IMR-90 (cell line): ENCODE measurements around the gene DHCR24. TPM values are rescaled to one million over a fixed set of nuclear protein-coding genes. Genes with fewer than 3 reads are reported as not detected.
A peak's percentile ranks its signal among the peaks of the same experiment; 100 is the strongest.

Experiments used
- ATAC-seq: fragments of 200-7000 bp; cut with Tn5 transposase; 2 replicates; pipeline ENCODE4 v1.9.1; 2020; ENCODE audit warnings: low read depth, mild to moderate bottlenecking, moderate library complexity
- BruUV-seq: library from RNA; stranded (reverse); fragments of 400-500 nt; replicated peaks from 2 replicates; lab custom pipeline; 2021; lab: Mats Ljungman, UMichigan
- CTCF ChIA-PET: fragments of 300-600 bp; formaldehyde crosslinking; extraction: SDS; loops from one replicate; lab custom pipeline; 2021; ENCODE audit warnings: antibody characterized with exemption; lab: Yijun Ruan, JAX
- POLR2A ChIA-PET: fragments of 300-600 bp; sonication (Branson Sonifier 250); formaldehyde crosslinking; loops from one replicate; lab custom pipeline; 2022; ENCODE audit warnings: antibody characterized with exemption; ENCODE audit not compliant: unreplicated experiment; lab: Charles Lee
- DNase-seq: peaks from one replicate; pipeline ENCODE4 v3.0.0; 2013
- H2AFZ ChIP-seq: replicated peaks from 2 replicates; pipeline ENCODE3; 2013; ENCODE audit warnings: low read length, mild to moderate bottlenecking; ENCODE audit not compliant: poor library complexity
- H2AK5ac ChIP-seq: 2 replicates; pipeline ENCODE4 v1.6.1; 2013; ENCODE audit warnings: low read depth, low read length, inconsistent platforms
- H2AK9ac ChIP-seq: replicated peaks from 2 replicates; pipeline ENCODE3; 2013; ENCODE audit warnings: mild to moderate bottlenecking, low read depth, low read length, moderate library complexity; ENCODE audit not compliant: poor library complexity
- H2BK120ac ChIP-seq: 2 replicates; pipeline ENCODE4 v1.6.1; 2013; ENCODE audit warnings: low read depth, low read length, inconsistent platforms
- H2BK15ac ChIP-seq: 3 replicates; pipeline ENCODE4 v1.6.1; 2013; ENCODE audit warnings: low read depth, low read length, inconsistent platforms
- H2BK20ac ChIP-seq: 2 replicates; pipeline ENCODE4 v1.6.1; 2013; ENCODE audit warnings: low read depth, mild to moderate bottlenecking, inconsistent platforms, low read length, moderate library complexity
- H2BK5ac ChIP-seq: 2 replicates; pipeline ENCODE4 v1.6.1; 2013; ENCODE audit warnings: mild to moderate bottlenecking, low read depth, low read length, inconsistent platforms; ENCODE audit not compliant: poor library complexity, severe bottlenecking
- H3K14ac ChIP-seq: replicated peaks from 2 replicates; pipeline ENCODE4 v1.6.1; 2013; ENCODE audit warnings: low read depth, low read length, inconsistent platforms
- H3K18ac ChIP-seq: 2 replicates; pipeline ENCODE4 v1.6.1; 2013; ENCODE audit warnings: low read depth, low read length, control low read depth
- H3K23ac ChIP-seq: 2 replicates; pipeline ENCODE4 v1.6.1; 2013; ENCODE audit warnings: low read depth, low read length, inconsistent platforms
- H3K27ac ChIP-seq: 2 replicates; pipeline ENCODE4 v1.5.1; 2013; ENCODE audit warnings: mild to moderate bottlenecking, control low read depth, low read length; ENCODE audit not compliant: insufficient read depth
- H3K27me3 ChIP-seq: 2 replicates; pipeline ENCODE4 v1.6.1; 2013; ENCODE audit warnings: low read length; ENCODE audit not compliant: control insufficient read depth, insufficient read depth
- H3K36me3 ChIP-seq: 2 replicates; pipeline ENCODE4 v1.6.1; 2013; ENCODE audit warnings: low read length, mixed read lengths; ENCODE audit not compliant: control insufficient read depth, insufficient read depth
- H3K4ac ChIP-seq: 2 replicates; pipeline ENCODE4 v1.6.1; 2013; ENCODE audit warnings: low read depth, low read length, inconsistent platforms
- H3K4me1 ChIP-seq: 2 replicates; pipeline ENCODE4 v1.6.1; 2013; ENCODE audit warnings: low read length, mixed read lengths; ENCODE audit not compliant: control insufficient read depth, insufficient read depth
- H3K4me2 ChIP-seq: 2 replicates; pipeline ENCODE4 v1.6.1; 2013; ENCODE audit warnings: low read depth, mild to moderate bottlenecking, control low read depth, low read length, moderate library complexity
- H3K4me3 ChIP-seq: 2 replicates; pipeline ENCODE4 v1.5.1; 2013; ENCODE audit warnings: low read depth, mild to moderate bottlenecking, control low read depth, low read length, moderate library complexity; ENCODE audit not compliant: insufficient read depth
- H3K56ac ChIP-seq: 2 replicates; pipeline ENCODE4 v1.6.1; 2013; ENCODE audit warnings: low read length, inconsistent platforms; ENCODE audit not compliant: insufficient read depth; ENCODE audit errors: extremely low read depth
- H3K79me1 ChIP-seq, 2 experiments: 2 replicates each; pipeline ENCODE4 v1.6.1; 2013; ENCODE audit warnings: low read length in 2 of 2, inconsistent platforms in 1 of 2, low read depth in 1 of 2
- H3K9ac ChIP-seq: 2 replicates; pipeline ENCODE4 v1.6.1; 2013; ENCODE audit warnings: low read depth, low read length, control low read depth
- H3K9me1 ChIP-seq: 2 replicates; pipeline ENCODE4 v1.6.1; 2013; ENCODE audit warnings: low read length, inconsistent platforms; ENCODE audit not compliant: insufficient read depth
- H3K9me3 ChIP-seq: 2 replicates; pipeline ENCODE4 v1.6.1; 2013; ENCODE audit warnings: low read length; ENCODE audit not compliant: control insufficient read depth, insufficient read depth
- H4K20me1 ChIP-seq: 2 replicates; pipeline ENCODE4 v1.6.1; 2013; ENCODE audit warnings: low read length, inconsistent platforms; ENCODE audit not compliant: insufficient read depth
- H4K5ac ChIP-seq: 2 replicates; pipeline ENCODE4 v1.6.1; 2013; ENCODE audit warnings: mild to moderate bottlenecking, low read depth, low read length, control low read depth
- H4K8ac ChIP-seq, 2 experiments: 2 replicates each; pipeline ENCODE4 v1.6.1; 2013; ENCODE audit warnings: low read depth in 2 of 2, low read length in 2 of 2, control low read depth in 1 of 2, inconsistent platforms in 1 of 2
- H4K91ac ChIP-seq: 2 replicates; pipeline ENCODE4 v1.6.1; 2013; ENCODE audit warnings: low read depth, low read length, inconsistent platforms; ENCODE audit not compliant: insufficient read depth
- CTCF ChIP-seq: conservative IDR thresholded peaks from 2 replicates; pipeline ENCODE4 v1.5.1; 2012; ENCODE audit warnings: mild to moderate bottlenecking, low read depth, low read length, improper control_type of control experiment
- MAZ ChIP-seq: IDR thresholded peaks from 2 replicates; pipeline ENCODE4 v1.6.1; 2012; ENCODE audit warnings: low read depth, mild to moderate bottlenecking, low read length, improper control_type of control experiment, moderate library complexity, borderline replicate concordance
- NFE2L2 ChIP-seq: fragments of 150-350 bp; IDR thresholded peaks from 2 replicates; pipeline ENCODE4 v1.6.1; 2016; ENCODE audit warnings: low read depth, mild to moderate bottlenecking, low read length
- RFX5 ChIP-seq: IDR thresholded peaks from 2 replicates; pipeline ENCODE4 v1.8.0; 2012; ENCODE audit warnings: low read depth, mild to moderate bottlenecking, low read length, moderate library complexity
- WGBS, 2 experiments: methylation state at CpG; one replicate each; pipeline versions ENCODE4 v1.1.5 to v1.1.7; 2013; ENCODE audit warnings: missing lambda C conversion rate in 2 of 2; ENCODE audit not compliant: insufficient read length in 1 of 2; ENCODE audit errors: extremely low coverage in 2 of 2; 5-methylcytosine and 5-hydroxymethylcytosine counted together
- dilution Hi-C: fragments of 300-500 bp; cut with HindIII; formaldehyde crosslinking; loops from one replicate; pipeline ENCODE4 v1.14.3; 2018; ENCODE audit warnings: low sequenced_read_pairs; ENCODE audit not compliant: unreplicated experiment
- in situ Hi-C: fragments of 300-500 bp; cut with MboI; formaldehyde crosslinking; loops from 3 replicates; pipeline ENCODE4 v1.14.3; 2019; ENCODE audit warnings: low sequenced_read_pairs, inconsistent platforms, mixed read lengths
- intact Hi-C: fragments of 100-400 bp; cut with micrococcal nuclease; formaldehyde crosslinking; loops from 2 replicates; pipeline ENCODE4 v1.10.0; 2022
- polyA plus RNA-seq, 3 experiments: library from polyadenylated mRNA; depleted of rRNA; stranded (reverse); fragments of >200 nt; gene quantifications; 2 replicates each; pipeline ENCODE4 v1.2.3, GENCODE V29; 2012; ENCODE audit warnings: low replicate concordance in 1 of 3
- total RNA-seq: library from RNA; depleted of rRNA; stranded (reverse); fragments of >200 nt; gene quantifications from 2 replicates; pipeline ENCODE4 v1.2.3, GENCODE V29; 2012

DHCR24 gene
- total and polyA plus RNA-seq, 2 of the 4 experiments (the other 2 are of a cell fraction): 130 to 194 TPM

- H4K5ac ChIP-seq: no peak overlapping the region
- no peak overlapping the region for H2BK20ac ChIP-seq
- ChIA-PET CTCF (no interaction called here), POLR2A (no interaction called here)
- peak overlapping the region; percentile 71 for H2AK9ac ChIP-seq
- no peak overlapping the region for H3K23ac ChIP-seq
- no peak overlapping the region for H3K4me2 ChIP-seq
- H3K27ac ChIP-seq: no peak overlapping the region
- no TSS peak for BruUV-seq
- H2BK5ac ChIP-seq: no peak overlapping the region
- H3K9me1 ChIP-seq: 0 out of 2 replicates have a peak, but pooled peaks cover 7% of the 10 kb centered on the region
- H3K27me3 ChIP-seq: peaks cover 35% of the 10 kb centered on the region
- no peak overlapping the region for H3K4me3 ChIP-seq
- H3K4ac ChIP-seq: no peak overlapping the region
- no peaks in the 10 kb centered on the region for H3K79me1 ChIP-seq
- TF ChIP-seq MAZ (no peak), RFX5 (no peak), CTCF (no peak), NFE2L2 (no peak)
- no peaks in the 10 kb centered on the region for H4K20me1 ChIP-seq
- no peak overlapping the region for H2BK15ac ChIP-seq
- ATAC-seq (peak; percentile 44; the same call in 1 of the 2 replicates), DNase-seq (peak; percentile 26)
- in situ Hi-C loops: no loop called here
- H2AFZ ChIP-seq: peak overlapping the region; percentile 55
- no peak overlapping the region for H3K9ac ChIP-seq
- dilution Hi-C loops: no loop called here
- H4K8ac ChIP-seq: no peak overlapping the region
- intact Hi-C loops: no loop called here
- H2AK5ac ChIP-seq: no peak overlapping the region
- no peak overlapping the region for H3K18ac ChIP-seq
- no peaks in the 10 kb centered on the region; the same call in 1 of the 2 replicates for H3K4me1 ChIP-seq
- WGBS, 2 experiments: 67% methylated on average over 3 of the region's 4 CpGs; no CpG with 5 or more reads in 1 of the 2 experiments
- H3K36me3 ChIP-seq: no peaks in the 10 kb centered on the region
- H3K56ac ChIP-seq: no peak overlapping the region
- no peak overlapping the region for H4K91ac ChIP-seq
- no peak overlapping the region for H2BK120ac ChIP-seq
- no peak overlapping the region for H3K14ac ChIP-seq
- no peaks in the 10 kb centered on the region for H3K9me3 ChIP-seq
These were observed 83.1 kb downstream of the DHCR24 start for GRCh38 chr1:54803761-54804470.
